ENCODE measurements around the gene BBS5. TPM values are rescaled to one million over a fixed set of nuclear protein-coding genes. Genes with fewer than 3 reads are reported as not detected.
"Not testable (repeated sequence)": the region's sequence is repeated elsewhere in the genome, so short reads cannot be mapped to it uniquely, and the experiment has no call there.

BBS5 gene
- total RNA-seq, 1 donor from 2014 or later: 8.2 TPM

GRCh38 chr2:169511818-169512217, 32.5 kb downstream of the BBS5 start:
- DNase-seq (ENCODE audit: low spot score, unreplicated experiment): no peak
- no peaks in the 10 kb centered on the region for H3K27me3 Mint-ChIP-seq
- no peak for TF ChIP-seq CTCF (IDR thresholded peaks at IDR 0.05; ENCODE audit: unreplicated experiment)
- peaks cover 5% of the 10 kb centered on the region for H3K4me1 Mint-ChIP-seq (ENCODE audit: low read depth)
- no peak overlapping the region for H3K27ac Mint-ChIP-seq
- peaks cover 3% of the 10 kb centered on the region for H3K36me3 Mint-ChIP-seq (ENCODE audit: insufficient read depth)
- no peaks in the 10 kb centered on the region for H3K9me3 Mint-ChIP-seq (ENCODE audit: low read depth)
- no peak overlapping the region for H3K4me3 Mint-ChIP-seq (ENCODE audit: low read depth)

- no peaks in the 10 kb centered on the region for H3K9me3 Mint-ChIP-seq (ENCODE audit: low read depth)
Measured at GRCh38 chr2:169512525-169512924, 33.2 kb downstream of the BBS5 start.

DNA sequence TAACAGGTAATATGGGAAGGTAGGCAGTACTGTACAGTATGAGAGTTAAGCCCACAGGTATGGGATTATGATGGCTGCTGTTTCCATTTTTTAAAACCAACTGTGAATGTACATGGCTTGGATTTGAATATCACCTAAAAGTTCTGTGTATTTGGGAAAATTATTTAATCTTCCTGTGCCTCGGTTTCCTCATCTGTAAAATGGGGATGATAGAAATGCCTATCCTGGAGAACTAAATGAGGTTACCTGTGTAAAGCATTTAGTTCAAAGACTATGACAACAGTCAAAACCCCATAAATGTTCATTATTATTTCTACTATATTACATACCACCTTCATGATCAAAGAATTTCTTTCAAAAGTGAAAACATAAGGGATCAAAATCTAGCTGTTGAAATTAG, 33.8 kb downstream of the BBS5 start:
- H3K4me3 Mint-ChIP-seq (ENCODE audit: low read depth): no peak overlapping the region
- H3K4me1 Mint-ChIP-seq (ENCODE audit: low read depth): peaks cover 5% of the 10 kb centered on the region
- no peaks in the 10 kb centered on the region for H3K9me3 Mint-ChIP-seq (ENCODE audit: low read depth)
- no peaks in the 10 kb centered on the region for H3K27me3 Mint-ChIP-seq
- no peak for DNase-seq (ENCODE audit: low spot score, unreplicated experiment)
- no peak for TF ChIP-seq CTCF (IDR thresholded peaks at IDR 0.05; ENCODE audit: unreplicated experiment)
- H3K27ac Mint-ChIP-seq: no peak overlapping the region
- H3K36me3 Mint-ChIP-seq (ENCODE audit: insufficient read depth): no peaks in the 10 kb centered on the region

More at GRCh38 chr2:169512525-169512924, 33.2 kb downstream of the BBS5 start:
- H3K27me3 Mint-ChIP-seq: no peaks in the 10 kb centered on the region
- no peak for TF ChIP-seq CTCF (IDR thresholded peaks at IDR 0.05; ENCODE audit: unreplicated experiment)
- DNase-seq (ENCODE audit: low spot score, unreplicated experiment): no peak
- no peaks in the 10 kb centered on the region for H3K36me3 Mint-ChIP-seq (ENCODE audit: insufficient read depth)
- H3K4me3 Mint-ChIP-seq (ENCODE audit: low read depth): no peak overlapping the region
- no peak overlapping the region for H3K27ac Mint-ChIP-seq
- peaks cover 5% of the 10 kb centered on the region for H3K4me1 Mint-ChIP-seq (ENCODE audit: low read depth)

GRCh38 chr2:169513926-169514325, 34.6 kb downstream of the BBS5 start:
- Mint-ChIP-seq H3K27me3 (no peaks in the 10 kb centered on the region), H3K4me3 (ENCODE audit: low read depth) (no peak overlapping the region), H3K27ac (no peak overlapping the region), H3K9me3 (ENCODE audit: low read depth) (no peaks in the 10 kb centered on the region), H3K4me1 (ENCODE audit: low read depth) (peaks cover 5% of the 10 kb centered on the region), H3K36me3 (ENCODE audit: insufficient read depth) (no peaks in the 10 kb centered on the region)
- TF ChIP-seq CTCF (IDR thresholded peaks at IDR 0.05; ENCODE audit: unreplicated experiment): no peak
- no peak for DNase-seq (ENCODE audit: low spot score, unreplicated experiment)

GRCh38 chr2:169514758-169515157, 35.5 kb downstream of the BBS5 start:
- H3K36me3 Mint-ChIP-seq (ENCODE audit: insufficient read depth); H3K4me1 Mint-ChIP-seq (ENCODE audit: low read depth); H3K27ac Mint-ChIP-seq; H3K4me3 Mint-ChIP-seq (ENCODE audit: low read depth); H3K27me3 Mint-ChIP-seq; H3K9me3 Mint-ChIP-seq (ENCODE audit: low read depth); DNase-seq (ENCODE audit: low spot score, unreplicated experiment): not testable (repeated sequence)

- not testable (repeated sequence) for H3K9me3 Mint-ChIP-seq (ENCODE audit: low read depth); DNase-seq (ENCODE audit: low spot score, unreplicated experiment); H3K27me3 Mint-ChIP-seq
Measured at GRCh38 chr2:169516488-169516995, 37.2 kb downstream of the BBS5 start.

More at GRCh38 chr2:169516488-169516995, 37.2 kb downstream of the BBS5 start:
- H3K36me3 Mint-ChIP-seq (ENCODE audit: insufficient read depth); H3K4me3 Mint-ChIP-seq (ENCODE audit: low read depth); H3K27ac Mint-ChIP-seq; H3K4me1 Mint-ChIP-seq (ENCODE audit: low read depth): not testable (repeated sequence)

All from progenitor cell of endocrine pancreas (in vitro differentiated cells).